Activated naive CD4-positive, alpha-beta T cell (primary cell): ENCODE measurements around the gene RBCK1.
"Not testable (repeated sequence)": the region's sequence is repeated elsewhere in the genome, so short reads cannot be mapped to it uniquely, and the experiment has no call there.

Experiments used
- DNase-seq, 4 experiments: peaks; one replicate each; lab custom pipeline; 2025; lab: John Stamatoyannopoulos, UW

Gene RBCK1

GRCh38 chr20:437787-438486, 29.8 kb downstream of the RBCK1 start:
- peak in 1 of 4 experiments; percentile 13 for DNase-seq

GRCh38 chr20:438571-439469, 30.7 kb downstream of the RBCK1 start:
- peak in 2 of 4 experiments; percentile 28 to 49 for DNase-seq

- DNase-seq = no peak
Observed at GRCh38 chr20:440148-440547, 32.0 kb downstream of the RBCK1 start.

GRCh38 chr20:440636-441035, 32.5 kb downstream of the RBCK1 start:
- no peak for DNase-seq

- no peak for DNase-seq
Observed at GRCh38 chr20:443223-443775, 35.2 kb downstream of the RBCK1 start.

- DNase-seq = no peak
Observed at GRCh38 chr20:444117-444516, 36.0 kb downstream of the RBCK1 start.

- DNase-seq = no peak
Observed at GRCh38 chr20:444862-445426, 36.8 kb downstream of the RBCK1 start.

GRCh38 chr20:445514-446336, 37.6 kb downstream of the RBCK1 start:
- no peak for DNase-seq

GRCh38 chr20:452021-452420, 43.9 kb downstream of the RBCK1 start:
- not testable (repeated sequence) for DNase-seq

- DNase-seq = no peak
Observed at GRCh38 chr20:454951-455350, 46.9 kb downstream of the RBCK1 start.

GRCh38 chr20:458776-459175, 50.7 kb downstream of the RBCK1 start:
- no peak for DNase-seq

GRCh38 chr20:460180-460579, 52.1 kb downstream of the RBCK1 start:
- DNase-seq = no peak

- no peak for DNase-seq
Observed at GRCh38 chr20:460707-461106, 52.6 kb downstream of the RBCK1 start.

- peak; percentile 16 to 51 (median 38) for DNase-seq
Observed at GRCh38 chr20:461254-462198, 53.4 kb downstream of the RBCK1 start.

GRCh38 chr20:462199-462991, 54.3 kb downstream of the RBCK1 start, which contains the start of gene TBC1D20:
Gene TBC1D20 (minus strand): TSS chr20:462533. CDS start chr20:462405, 128 bp downstream.
- peak; percentile 52 to 84 (median 60) for DNase-seq

GRCh38 chr20:467755-468154, 59.7 kb downstream of the RBCK1 start:
- DNase-seq = no peak

GRCh38 chr20:469746-470490, 61.8 kb downstream of the RBCK1 start:
- no peak for DNase-seq

- DNase-seq = no peak
Observed at GRCh38 chr20:472137-472846, 64.2 kb downstream of the RBCK1 start.
